Activated CD8-positive, alpha-beta memory T cell treated with anti-CD3 and anti-CD28 coated beads, Interleukin-2, amount 50 U/mL, for 4 hours (primary cell): ENCODE measurements around the gene CIITA.
"Not testable (repeated sequence)": the region's sequence is repeated elsewhere in the genome, so short reads cannot be mapped to it uniquely, and the experiment has no call there.

Source experiments
- DNase-seq: peaks from one replicate; pipeline ENCODE4 v3.0.0-alpha.2; 2020

CIITA gene

GRCh38 chr16:10920726-10921427, 43.9 kb downstream of the CIITA start:
- DNase-seq = no peak

DNA sequence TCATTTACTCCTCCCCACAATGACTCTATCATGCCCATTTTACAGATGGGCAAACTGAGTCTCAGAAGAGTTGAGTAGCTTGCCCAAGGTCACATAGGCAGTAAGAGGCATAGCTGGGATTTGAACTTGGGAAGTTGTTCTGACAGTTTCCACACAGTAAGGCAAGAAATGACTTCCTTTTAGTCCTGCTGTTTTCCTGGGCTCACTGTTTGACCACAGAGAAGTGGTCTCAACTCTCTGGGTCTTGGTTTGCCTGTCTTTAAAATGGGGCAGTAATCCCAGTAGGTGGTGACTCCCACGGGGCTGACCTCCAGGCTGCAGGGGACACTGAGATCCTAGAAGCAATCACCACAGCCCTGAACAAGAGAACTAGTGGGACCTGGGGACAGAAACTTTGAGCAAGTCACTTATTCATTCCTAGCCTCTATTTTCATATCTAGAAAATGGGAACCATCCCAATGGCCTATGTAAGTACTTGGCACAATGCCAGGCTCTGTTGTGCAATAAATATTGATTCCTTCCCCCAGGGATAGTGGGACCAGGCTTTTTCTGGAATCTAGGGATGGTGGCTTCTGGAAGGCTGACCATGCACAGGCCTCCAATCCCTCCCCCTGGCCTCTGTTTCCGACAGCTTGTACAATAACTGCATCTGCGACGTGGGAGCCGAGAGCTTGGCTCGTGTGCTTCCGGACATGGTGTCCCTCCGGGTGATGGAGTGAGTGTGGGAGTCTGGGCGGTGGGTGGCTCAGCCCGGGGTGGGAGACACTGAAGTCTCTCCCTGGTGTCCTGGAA, 44.7 kb downstream of the CIITA start:
- no peak for DNase-seq

DNA sequence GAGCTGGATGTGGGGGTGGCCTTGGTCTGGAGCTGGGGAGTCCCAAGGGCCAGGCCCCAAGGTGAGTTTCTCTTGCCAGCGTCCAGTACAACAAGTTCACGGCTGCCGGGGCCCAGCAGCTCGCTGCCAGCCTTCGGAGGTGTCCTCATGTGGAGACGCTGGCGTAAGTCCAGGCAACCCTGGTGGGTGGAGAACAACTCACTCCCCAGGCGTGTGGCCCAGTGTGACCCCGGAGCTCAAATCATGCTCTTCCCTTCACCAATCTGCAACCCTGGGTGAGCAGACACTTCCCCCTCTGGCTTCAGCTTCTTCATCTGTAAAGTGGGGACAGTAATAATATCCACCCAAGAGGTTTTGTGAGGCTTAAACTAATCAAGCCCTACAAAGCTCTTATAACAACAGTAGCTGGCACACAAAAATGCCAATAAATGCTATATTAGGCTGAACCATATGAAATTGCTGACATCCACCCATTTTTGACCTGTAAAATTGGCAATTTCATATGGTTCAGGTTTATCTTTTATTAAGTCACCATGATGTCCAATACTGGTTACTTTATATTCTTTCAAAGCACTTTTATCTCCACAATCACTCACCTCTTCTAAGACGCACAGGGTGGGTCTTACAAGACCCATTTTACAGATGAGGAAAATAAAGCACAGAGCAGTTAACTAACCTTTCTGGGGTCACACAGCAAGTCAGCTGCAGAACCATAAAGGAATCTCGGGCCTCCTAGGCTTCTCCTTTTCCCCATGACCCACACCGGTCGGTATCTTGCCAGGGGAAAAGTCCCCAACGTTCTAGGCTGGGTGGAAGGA, 45.5 kb downstream of the CIITA start:
- DNase-seq = no peak

DNA sequence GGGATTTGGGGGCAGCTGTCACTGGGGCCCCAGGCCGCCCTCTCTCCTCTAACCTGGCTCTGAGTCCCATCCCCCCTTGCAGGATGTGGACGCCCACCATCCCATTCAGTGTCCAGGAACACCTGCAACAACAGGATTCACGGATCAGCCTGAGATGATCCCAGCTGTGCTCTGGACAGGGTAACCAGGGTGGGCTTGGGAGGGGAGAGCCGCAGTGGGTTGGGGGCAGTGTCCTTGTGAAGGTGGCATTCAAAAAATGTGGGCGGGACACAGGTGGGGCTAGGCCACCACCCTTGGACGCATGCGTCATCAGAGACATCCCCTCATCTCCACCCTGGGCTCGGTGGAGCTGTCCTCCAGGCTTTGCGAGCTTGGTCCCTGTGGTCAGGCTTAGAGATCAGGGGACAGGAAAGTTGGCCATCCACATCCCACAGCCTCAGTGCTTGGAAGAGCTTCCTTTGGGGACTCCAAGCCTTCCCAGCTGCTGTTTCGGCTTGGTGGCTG, 46.2 kb downstream of the CIITA start:
- DNase-seq = no peak

DNA sequence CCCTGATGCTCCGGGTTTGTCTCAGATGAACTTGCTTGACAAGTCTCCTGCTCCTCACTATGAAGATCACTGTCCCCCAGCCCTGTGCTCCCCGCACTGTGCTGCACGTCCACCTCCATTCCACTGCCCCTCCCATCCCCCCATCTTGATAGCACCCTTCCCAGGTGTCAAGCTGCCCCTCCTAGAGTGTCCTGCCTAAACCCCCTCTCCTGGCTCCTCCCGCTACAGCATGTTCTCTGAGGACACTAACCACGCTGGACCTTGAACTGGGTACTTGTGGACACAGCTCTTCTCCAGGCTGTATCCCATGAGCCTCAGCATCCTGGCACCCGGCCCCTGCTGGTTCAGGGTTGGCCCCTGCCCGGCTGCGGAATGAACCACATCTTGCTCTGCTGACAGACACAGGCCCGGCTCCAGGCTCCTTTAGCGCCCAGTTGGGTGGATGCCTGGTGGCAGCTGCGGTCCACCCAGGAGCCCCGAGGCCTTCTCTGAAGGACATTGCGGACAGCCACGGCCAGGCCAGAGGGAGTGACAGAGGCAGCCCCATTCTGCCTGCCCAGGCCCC, 46.7 kb downstream of the CIITA start:
- DNase-seq = no peak

DNA sequence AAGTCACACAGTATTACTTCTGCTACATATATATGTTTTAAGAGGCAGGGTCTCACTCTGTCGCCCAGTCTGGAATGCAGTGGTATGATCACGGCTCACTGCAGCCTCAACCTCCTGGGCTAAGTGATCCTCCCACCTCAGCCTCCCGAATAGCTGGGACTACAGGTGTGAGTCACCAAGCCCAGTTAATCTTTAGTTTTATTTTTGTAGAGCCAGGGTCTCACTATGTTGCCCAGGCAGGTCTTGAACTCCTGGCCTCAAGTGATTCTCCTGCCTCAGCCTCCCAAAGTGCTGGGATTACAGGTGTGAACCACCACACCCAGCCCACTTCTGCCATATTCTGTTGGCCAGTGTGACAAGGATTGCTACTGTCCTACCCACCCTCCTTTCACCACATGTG, 48.3 kb downstream of the CIITA start:
- DNase-seq = not testable (repeated sequence)

DNA sequence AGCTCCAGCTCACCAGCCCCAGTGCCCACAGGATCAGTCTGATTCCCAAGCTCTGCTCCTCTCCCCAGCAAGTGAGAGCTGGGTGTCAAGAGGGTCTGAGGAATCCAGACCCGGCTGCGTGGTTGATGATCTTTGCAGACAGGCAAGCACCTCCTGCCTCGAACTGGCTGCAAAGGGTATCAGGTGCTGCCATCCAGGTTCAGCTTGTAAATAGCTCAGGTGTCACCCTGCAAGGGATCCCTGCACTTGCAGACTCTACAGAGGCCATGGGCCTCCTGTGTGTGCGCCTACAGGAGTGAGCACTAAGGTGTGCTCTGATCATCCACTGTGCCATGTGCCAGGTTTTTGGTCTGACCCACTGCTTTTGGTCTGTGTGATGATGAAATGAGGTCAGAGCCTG, 49.1 kb downstream of the CIITA start:
- DNase-seq = no peak

DNA sequence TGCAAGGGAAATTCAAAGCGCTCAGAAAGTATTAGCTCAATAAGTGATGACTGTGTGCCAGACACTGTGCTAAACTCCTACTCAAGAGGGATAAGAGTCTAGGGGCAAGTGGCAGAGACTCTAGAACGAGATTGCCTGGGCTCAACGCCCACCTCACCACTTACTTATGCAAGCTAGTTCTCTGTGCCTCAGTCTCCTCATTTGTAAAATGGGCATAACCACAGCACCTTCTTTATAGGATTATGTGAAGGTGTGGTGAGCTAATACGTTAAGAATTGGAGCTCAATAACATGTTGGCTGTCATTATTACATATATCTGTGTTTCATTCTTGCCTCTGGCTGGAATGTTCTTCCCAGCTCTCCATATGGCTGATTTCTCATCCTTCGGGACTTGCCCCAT, 49.9 kb downstream of the CIITA start:
- no peak for DNase-seq

DNA sequence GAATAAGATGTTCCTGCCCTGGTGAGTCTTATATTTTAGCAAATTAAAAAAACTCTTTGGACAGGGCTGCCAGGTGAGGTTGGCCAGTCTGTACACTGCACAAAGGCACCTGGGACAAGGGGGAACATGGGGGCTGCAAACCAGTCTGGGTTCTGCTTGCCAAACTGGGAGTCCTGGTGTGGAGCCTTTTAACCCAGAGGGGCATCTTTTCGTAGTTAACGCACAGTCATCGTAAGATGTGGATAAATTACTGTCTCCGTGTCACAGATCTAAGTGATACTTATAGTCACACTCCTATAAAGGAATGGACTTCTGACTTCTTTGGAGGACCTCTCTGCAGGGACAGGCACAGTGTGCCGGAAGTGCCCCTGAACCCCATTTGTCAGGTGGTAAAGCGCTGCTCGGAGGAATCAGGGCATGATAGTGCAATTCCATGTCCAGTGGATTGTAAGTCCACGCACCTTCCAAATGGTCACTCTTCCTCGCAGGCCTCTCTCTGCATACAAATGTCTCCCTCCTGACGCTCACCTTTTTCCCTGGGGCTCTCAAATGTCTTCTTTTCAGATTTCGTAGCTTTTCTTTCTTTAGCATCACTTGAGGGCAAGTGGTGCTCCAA, 50.6 kb downstream of the CIITA start:
- DNase-seq = no peak

DNA sequence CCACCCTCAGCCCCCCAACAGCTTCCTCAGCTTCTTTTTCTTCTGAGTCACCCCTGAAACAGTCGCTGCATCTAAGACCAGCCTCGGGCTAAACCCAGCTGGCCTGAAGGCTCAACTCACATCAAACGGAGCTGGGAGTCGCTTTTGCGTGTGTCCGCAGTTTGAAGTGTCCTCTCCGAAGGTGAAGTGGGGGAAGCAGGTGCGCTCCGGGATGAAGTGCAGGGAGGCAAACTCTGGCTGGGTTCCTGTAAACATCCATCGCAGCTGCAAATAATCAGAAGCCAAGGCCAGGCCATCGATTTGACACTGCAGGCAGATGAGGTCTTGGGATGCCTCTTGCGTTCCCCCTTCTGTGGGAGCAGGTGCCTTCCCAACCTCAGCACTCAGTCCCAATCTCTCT, 52.1 kb downstream of the CIITA start:
- not testable (repeated sequence) for DNase-seq

GRCh38 chr16:10929853-10930754, 53.1 kb downstream of the CIITA start:
- DNase-seq = no peak

GRCh38 chr16:10930755-10931093, 53.7 kb downstream of the CIITA start:
- no peak for DNase-seq

- no peak for DNase-seq
Observed at GRCh38 chr16:10931134-10931533, 54.1 kb downstream of the CIITA start.

GRCh38 chr16:10931977-10932632, 55.1 kb downstream of the CIITA start:
- DNase-seq = no peak

GRCh38 chr16:10932959-10933710, 56.1 kb downstream of the CIITA start:
- no peak for DNase-seq

DNA sequence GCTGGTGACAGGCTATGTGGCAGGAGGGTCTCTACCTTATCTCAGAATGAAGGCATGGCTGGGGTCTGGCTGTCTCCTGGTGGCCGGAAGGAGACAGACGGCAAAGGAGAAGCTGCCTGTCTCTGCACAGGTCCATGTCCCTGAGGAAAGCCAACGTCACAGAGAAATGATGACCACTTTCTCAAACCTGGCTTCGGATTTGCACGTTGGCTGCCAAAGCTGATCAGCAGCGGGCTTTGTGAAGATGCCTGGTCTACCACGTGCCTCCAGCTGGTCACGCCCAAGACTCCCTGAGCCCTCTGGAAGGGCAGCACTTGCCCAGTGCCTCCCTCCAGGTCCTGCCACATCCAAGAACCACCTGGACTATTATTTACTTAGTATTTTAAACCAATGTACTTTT, 56.9 kb downstream of the CIITA start:
- no peak for DNase-seq

DNA sequence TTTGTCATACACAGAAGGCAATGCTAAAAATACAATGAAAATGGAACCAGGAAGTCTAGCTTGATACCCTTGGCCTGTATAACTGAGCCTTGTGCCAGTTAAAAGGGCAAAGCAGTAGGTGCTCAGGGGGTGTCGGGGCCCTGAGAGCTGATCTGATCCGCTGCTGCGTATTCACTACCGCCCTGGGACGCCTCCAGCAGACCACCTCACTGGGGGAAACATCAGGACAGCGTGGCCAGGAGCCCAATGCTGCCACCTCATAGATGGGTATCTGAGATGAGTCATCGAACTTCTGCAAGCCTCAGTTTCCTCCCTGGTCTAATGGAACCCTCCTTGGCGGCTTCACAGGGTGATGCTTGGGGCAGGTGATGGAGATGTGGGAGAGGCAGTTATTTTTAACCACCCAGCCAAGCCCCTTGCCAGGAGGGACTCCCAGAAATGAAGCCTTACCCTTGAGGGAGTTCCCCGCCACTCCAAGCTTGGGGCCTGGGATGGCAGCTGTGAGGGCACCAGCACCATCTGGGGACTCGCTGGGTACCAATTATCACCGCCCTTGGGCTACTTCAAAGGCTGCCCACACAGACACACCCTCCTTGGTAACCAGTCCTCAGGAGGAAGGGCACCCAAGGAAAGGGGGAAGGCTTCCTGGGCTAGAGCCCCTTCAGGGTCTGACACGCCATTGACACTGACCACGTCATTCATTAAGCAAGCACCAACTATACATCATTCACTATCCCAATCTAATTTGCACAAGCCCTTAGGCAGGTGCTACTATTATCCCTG, 57.5 kb downstream of the CIITA start:
- no peak for DNase-seq

DNA sequence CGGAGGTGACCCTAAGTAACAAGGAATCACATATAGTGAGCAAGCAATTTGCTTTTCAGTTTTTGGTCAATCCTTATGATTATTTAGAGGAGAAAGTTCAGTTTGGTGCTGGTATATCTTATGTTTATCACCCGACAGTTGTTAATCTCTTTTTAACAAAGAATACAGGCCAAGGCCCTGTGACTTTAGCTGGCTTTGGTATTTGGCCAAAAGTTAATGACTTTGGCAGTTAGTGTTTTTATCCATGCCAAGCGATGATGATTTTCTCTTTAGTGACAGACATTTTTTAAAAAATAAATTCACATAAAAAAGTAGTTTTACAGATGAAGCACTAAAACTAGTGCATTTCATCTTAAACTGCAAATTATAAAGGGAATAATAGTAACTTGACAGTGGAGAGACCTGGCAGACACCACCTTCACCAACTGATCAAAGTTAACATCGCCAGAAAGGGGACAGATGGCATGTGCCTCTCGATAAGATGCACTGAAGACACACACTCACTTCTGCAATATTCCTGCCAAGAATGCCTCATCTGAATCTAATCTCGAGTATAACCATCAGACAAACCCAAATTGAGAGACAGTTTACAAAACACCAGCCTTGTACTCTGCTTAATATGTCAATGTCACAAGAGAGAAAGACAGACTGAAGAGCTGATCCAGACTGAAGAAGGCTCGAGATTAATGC, 58.4 kb downstream of the CIITA start:
- DNase-seq = no peak
